Esophagus muscularis mucosa (tissue), 4 donors: Measurements from ENCODE around the gene RNF227. TPM values are rescaled to one million over a fixed set of nuclear protein-coding genes. Genes with fewer than 3 reads are reported as not detected.

Source experiments
- DNase-seq: peaks from one replicate; pipeline ENCODE4 v3.0.0-alpha.2; 2017; ENCODE audit errors: extremely low spot score
- H3K27ac ChIP-seq, 4 donors: fragments of 200-600 bp; sonication (generic); replicated peaks in 1 of 4; 1 replicate in 3 of 4; 2 replicates in 1 of 4; pipeline ENCODE4 v1.5.1; 2016 to 2019; ENCODE audit warnings: mild to moderate bottlenecking in 1 of 4
- H3K27me3 ChIP-seq, 4 donors: fragments of 200-600 bp; sonication (generic); one replicate each; pipeline versions ENCODE4 v1.5.1 to v1.6.0; 2016 to 2019
- H3K36me3 ChIP-seq, 4 donors: fragments of 200-600 bp; sonication (generic); one replicate each; pipeline ENCODE4 v1.5.1; 2016 to 2019
- H3K4me1 ChIP-seq, 4 donors: fragments of 200-600 bp; sonication (generic); one replicate each; pipeline ENCODE4 v1.5.1; 2016 to 2019
- H3K4me3 ChIP-seq, 4 donors: fragments of 200-600 bp; sonication (generic); 1 replicate in 2 of 4; 2 replicates in 2 of 4; pipeline ENCODE4 v1.5.1; 2016 to 2019; ENCODE audit warnings: mild to moderate bottlenecking in 4 of 4, moderate library complexity in 1 of 4
- H3K9me3 ChIP-seq, 4 donors: fragments of 200-600 bp; sonication (generic); 1 replicate in 3 of 4; 2 replicates in 1 of 4; pipeline ENCODE4 v1.5.1; 2016 to 2019
- EP300 ChIP-seq: sonication (generic); formaldehyde crosslinking; IDR thresholded peaks from one replicate; pipeline ENCODE4 v1.6.1; 2017; ENCODE audit warnings: antibody characterized with exemption
- POLR2A ChIP-seq: fragments of 450-650 bp; IDR thresholded peaks from one replicate; pipeline ENCODE4 v1.6.1; 2017; ENCODE audit warnings: antibody characterized with exemption, moderate library complexity, mild to moderate bottlenecking, low read depth
- POLR2AphosphoS5 ChIP-seq, 2 donors: sonication (generic); formaldehyde crosslinking; IDR thresholded peaks; one replicate each; pipeline ENCODE4 v1.6.1; 2017; ENCODE audit warnings: antibody characterized with exemption in 2 of 2
- WGBS: methylation state at CpG from one replicate; pipeline ENCODE4 v1.1.5; 2018; 5-methylcytosine and 5-hydroxymethylcytosine counted together
- intact Hi-C: fragments of 100-400 bp; cut with DNase I; formaldehyde crosslinking; loops from one replicate; pipeline ENCODE4 v1.15.1; 2023
- total RNA-seq, 4 donors: library from RNA; depleted of rRNA; stranded (reverse); fragments of >200 nt; gene quantifications; one replicate each; pipeline versions ENCODE4 v1.1.0 to v1.2.1, GENCODE V29; 2016
- TF ChIP-seq, protein P1 (sequence below), 3 experiments: fragments of 200-600 bp in 2 of 3; fragments of 450-650 bp in 1 of 3; sonication (generic) in 2 of 3; IDR thresholded peaks; one replicate each; pipeline ENCODE4 v1.5.1; 2017 to 2019; ENCODE audit warnings: antibody characterized with exemption in 3 of 3, mild to moderate bottlenecking in 2 of 3, moderate library complexity in 1 of 3

The RNF227 gene
- total RNA-seq, 4 donors from 2014 or later = 2.1 to 29.2 (median 5.7) TPM

DNA sequence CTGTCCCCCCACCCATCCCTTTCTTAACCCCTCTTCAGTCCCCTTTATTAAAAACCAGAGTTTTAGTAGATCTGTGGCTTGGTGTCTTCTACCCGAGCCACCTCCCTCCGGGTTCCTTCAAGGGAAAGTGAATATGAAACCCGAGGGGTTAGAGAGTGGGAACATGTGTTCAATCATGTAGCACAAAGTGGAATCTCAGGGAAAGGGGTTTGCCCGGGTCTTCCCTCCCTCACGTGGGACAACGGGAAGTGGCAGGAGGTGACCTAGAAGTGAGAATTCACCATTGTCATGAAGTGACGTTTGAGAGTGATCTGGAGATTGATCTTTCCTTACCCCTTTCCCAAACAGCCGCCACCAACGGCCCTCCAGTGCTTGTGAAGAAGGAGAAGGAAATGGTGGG is 5.0 kb downstream of the RNF227 start:
- Histone ChIP-seq H3K27me3 (no peaks in the 10 kb centered on the region), H3K27ac (no peak overlapping the region), H3K9me3 (no peaks in the 10 kb centered on the region), H3K4me3 (no peak overlapping the region), H3K36me3 (peaks cover 37 to 63% (median 58%) of the 10 kb centered on the region in 4 donors), H3K4me1 (peaks cover 16 to 20% (median 18%) of the 10 kb centered on the region in 4 donors)
- no peak for TF ChIP-seq POLR2AphosphoS5 (IDR thresholded peaks at IDR 0.05)
- TF ChIP-seq, protein P1, sequence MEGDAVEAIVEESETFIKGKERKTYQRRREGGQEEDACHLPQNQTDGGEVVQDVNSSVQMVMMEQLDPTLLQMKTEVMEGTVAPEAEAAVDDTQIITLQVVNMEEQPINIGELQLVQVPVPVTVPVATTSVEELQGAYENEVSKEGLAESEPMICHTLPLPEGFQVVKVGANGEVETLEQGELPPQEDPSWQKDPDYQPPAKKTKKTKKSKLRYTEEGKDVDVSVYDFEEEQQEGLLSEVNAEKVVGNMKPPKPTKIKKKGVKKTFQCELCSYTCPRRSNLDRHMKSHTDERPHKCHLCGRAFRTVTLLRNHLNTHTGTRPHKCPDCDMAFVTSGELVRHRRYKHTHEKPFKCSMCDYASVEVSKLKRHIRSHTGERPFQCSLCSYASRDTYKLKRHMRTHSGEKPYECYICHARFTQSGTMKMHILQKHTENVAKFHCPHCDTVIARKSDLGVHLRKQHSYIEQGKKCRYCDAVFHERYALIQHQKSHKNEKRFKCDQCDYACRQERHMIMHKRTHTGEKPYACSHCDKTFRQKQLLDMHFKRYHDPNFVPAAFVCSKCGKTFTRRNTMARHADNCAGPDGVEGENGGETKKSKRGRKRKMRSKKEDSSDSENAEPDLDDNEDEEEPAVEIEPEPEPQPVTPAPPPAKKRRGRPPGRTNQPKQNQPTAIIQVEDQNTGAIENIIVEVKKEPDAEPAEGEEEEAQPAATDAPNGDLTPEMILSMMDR (IDR thresholded peaks at IDR 0.05) = no peak
- TF ChIP-seq EP300 = no peak
- TF ChIP-seq POLR2A = no peak
- intact Hi-C loops = loop anchor here (5.0 kb wide), 1 partner anchor 146 kb away; no protein-coding TSS in a partner anchor
- 73% methylated on average over 9 of the region's 9 CpGs for WGBS
- no peak for DNase-seq

DNA sequence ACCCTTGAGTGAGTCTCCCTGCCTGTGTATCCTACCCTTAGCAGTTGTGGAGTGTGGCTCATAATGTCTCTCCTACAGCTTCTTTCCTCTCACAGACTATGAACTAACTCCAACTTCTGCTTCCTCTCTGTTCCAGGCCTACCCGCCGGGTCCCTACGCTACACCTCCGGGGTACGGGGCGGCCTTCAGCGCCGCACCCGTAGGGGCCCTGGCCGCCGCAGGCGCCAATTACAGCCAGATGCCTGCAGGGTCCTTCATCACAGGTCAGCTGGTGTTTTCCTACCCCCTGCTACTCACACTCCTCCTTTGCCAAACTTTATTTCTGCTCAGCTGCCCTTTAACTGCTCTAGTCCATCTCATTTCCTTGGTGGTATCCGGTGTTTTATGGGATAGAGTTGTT is 5.4 kb downstream of the RNF227 start:
- intact Hi-C loops = loop anchor here (5.0 kb wide), 1 partner anchor 147 kb away; no protein-coding TSS in a partner anchor

DNA sequence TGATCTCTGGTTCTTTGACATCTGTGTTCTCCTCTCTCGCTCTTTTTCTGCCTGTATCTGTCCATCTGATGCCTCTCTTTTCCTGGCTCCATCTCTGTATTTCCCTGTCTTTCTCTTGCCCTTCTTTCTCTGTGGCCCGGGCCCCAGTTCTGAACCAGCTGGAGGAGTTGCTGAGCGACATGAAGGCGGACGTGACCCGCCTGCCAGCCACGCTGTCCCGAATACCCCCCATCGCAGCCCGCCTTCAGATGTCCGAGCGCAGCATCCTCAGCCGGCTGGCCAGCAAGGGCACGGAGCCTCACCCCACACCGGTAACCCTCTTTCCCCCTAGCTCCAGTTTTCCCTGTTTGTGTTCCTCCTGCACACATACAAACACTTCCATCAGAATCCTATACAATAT is 5.8 kb downstream of the RNF227 start:
- intact Hi-C loops = loop anchor here (5.0 kb wide), 1 partner anchor 147 kb away; no protein-coding TSS in a partner anchor
- WGBS = 90% methylated on average over 15 of the region's 15 CpGs
- no peaks in the 10 kb centered on the region for H3K27me3 ChIP-seq
- H3K4me3 ChIP-seq = no peak overlapping the region
- H3K4me1 ChIP-seq = peaks cover 11 to 15% (median 13%) of the 10 kb centered on the region in 4 donors
- H3K9me3 ChIP-seq = no peaks in the 10 kb centered on the region
- no peak overlapping the region for H3K27ac ChIP-seq
- no peak for TF ChIP-seq EP300
- no peak for TF ChIP-seq POLR2AphosphoS5 (IDR thresholded peaks at IDR 0.05)
- TF ChIP-seq, protein P1 (IDR thresholded peaks at IDR 0.05) = no peak
- TF ChIP-seq POLR2A = no peak
- H3K36me3 ChIP-seq = peaks cover 41 to 71% (median 66%) of the 10 kb centered on the region in 4 donors
- DNase-seq = no peak

More for the DNA sequence above, 5.4 kb downstream of the RNF227 start:
- Histone ChIP-seq H3K9me3 (no peaks in the 10 kb centered on the region), H3K4me1 (peaks cover 14 to 18% (median 16%) of the 10 kb centered on the region in 4 donors), H3K27ac (no peak overlapping the region), H3K4me3 (no peak overlapping the region), H3K27me3 (no peaks in the 10 kb centered on the region), H3K36me3 (peaks cover 41 to 67% (median 62%) of the 10 kb centered on the region in 4 donors)
- DNase-seq = no peak
- WGBS = 94% methylated on average over 13 of the region's 13 CpGs
- no peak for TF ChIP-seq POLR2A
- TF ChIP-seq, protein P1 (IDR thresholded peaks at IDR 0.05) = no peak
- no peak for TF ChIP-seq EP300
- TF ChIP-seq POLR2AphosphoS5 (IDR thresholded peaks at IDR 0.05) = no peak

DNA sequence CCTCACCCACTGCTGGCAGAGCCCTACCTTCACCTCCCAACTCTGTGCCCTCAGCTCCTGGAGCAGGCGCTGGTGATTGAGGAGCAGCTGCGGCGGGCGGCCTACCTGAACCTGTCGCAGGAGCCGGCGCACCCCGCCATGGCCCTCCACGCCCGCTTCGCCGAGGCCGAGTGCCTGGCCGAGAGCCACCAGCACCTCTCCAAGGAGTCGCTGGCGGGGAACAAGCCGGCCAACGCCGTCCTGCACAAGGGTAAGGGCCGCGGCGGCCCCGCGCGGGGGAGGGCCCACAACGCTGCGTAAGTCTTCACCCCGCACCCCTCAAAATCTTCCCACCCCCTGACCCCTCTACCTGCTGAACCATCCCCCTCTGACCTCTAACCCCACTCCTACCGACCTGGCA is 7.0 kb downstream of the RNF227 start:
- 71% methylated on average over 1 of the region's 29 CpGs for WGBS
- intact Hi-C loops = no loop called here
- H3K36me3 ChIP-seq = peaks cover 43 to 83% (median 78%) of the 10 kb centered on the region in 4 donors

More for the DNA sequence above, 7.0 kb downstream of the RNF227 start:
- Histone ChIP-seq H3K4me3 (no peak overlapping the region), H3K9me3 (no peaks in the 10 kb centered on the region), H3K4me1 (peaks cover under 1 to 3% (median 1%) of the 10 kb centered on the region in 4 donors), H3K27me3 (no peaks in the 10 kb centered on the region), H3K27ac (no peak overlapping the region)
- DNase-seq = no peak
- no peak for TF ChIP-seq POLR2AphosphoS5 (IDR thresholded peaks at IDR 0.05)
- TF ChIP-seq POLR2A = no peak
- TF ChIP-seq, protein P1 (IDR thresholded peaks at IDR 0.05) = no peak
- no peak for TF ChIP-seq EP300
